NCI-H446 treated with DMSO at 0.1 percent for 48 hours (cell line): Measurements from ENCODE around the gene COPG1.
A peak's percentile ranks its signal among the peaks of the same experiment; 100 is the strongest.
"Not testable (repeated sequence)": the region's sequence is repeated elsewhere in the genome, so short reads cannot be mapped to it uniquely, and the experiment has no call there.

Experiments used
- DNase-seq: peaks from one replicate; lab custom pipeline; 2025; lab: John Stamatoyannopoulos, UW

The COPG1 gene, protein sequence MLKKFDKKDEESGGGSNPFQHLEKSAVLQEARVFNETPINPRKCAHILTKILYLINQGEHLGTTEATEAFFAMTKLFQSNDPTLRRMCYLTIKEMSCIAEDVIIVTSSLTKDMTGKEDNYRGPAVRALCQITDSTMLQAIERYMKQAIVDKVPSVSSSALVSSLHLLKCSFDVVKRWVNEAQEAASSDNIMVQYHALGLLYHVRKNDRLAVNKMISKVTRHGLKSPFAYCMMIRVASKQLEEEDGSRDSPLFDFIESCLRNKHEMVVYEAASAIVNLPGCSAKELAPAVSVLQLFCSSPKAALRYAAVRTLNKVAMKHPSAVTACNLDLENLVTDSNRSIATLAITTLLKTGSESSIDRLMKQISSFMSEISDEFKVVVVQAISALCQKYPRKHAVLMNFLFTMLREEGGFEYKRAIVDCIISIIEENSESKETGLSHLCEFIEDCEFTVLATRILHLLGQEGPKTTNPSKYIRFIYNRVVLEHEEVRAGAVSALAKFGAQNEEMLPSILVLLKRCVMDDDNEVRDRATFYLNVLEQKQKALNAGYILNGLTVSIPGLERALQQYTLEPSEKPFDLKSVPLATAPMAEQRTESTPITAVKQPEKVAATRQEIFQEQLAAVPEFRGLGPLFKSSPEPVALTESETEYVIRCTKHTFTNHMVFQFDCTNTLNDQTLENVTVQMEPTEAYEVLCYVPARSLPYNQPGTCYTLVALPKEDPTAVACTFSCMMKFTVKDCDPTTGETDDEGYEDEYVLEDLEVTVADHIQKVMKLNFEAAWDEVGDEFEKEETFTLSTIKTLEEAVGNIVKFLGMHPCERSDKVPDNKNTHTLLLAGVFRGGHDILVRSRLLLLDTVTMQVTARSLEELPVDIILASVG

DNA sequence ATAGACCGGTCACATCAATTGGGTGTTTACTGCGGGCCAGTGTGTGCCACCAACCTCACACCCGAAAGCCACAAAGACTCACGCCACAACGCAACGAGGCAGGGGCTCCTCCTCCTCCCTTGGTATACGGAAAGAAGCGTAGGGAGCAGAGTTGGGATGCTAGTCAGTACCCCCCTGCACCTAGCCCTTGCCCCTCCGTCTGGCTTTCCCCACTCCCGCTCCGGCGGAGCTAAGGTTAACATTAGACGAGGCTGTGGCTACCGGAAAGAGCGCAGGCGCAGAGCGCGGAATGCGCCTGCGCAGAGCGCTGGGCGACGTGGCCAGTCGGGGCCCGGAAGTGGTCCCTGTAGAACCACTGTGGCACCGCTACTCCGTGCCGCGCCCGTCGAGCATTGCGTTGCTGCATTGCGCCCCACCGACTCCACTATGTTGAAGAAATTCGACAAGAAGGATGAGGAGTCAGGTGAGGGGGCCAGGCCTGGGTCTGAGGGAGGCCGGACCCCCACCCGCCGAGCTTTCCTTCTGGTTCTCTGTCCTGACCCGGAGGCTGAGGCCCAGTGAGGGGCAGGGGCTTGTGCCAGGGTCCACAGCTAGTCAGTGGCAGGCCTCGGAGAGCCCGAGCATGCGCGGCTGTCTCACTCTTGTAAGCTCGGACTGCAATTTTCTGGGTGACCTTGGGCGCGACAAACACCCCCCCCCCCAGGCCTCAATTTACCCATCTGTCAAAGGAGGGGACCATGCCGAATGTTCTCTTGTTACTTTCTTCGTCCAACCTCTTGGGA, at the start of gene COPG1:
Gene COPG1, plus strand, starts transcription at position 323 of the 782 bp plus-strand sequence. Its CDS starts 104 bp downstream, at position 427.
- DNase-seq: peak; percentile 50

- DNase-seq: no peak
Measured at GRCh38 chr3:129204473-129204872, 44.9 kb upstream of the COPG1 start.

- no peak for DNase-seq
Measured at GRCh38 chr3:129205109-129205832, 44.1 kb upstream of the COPG1 start.

- no peak for DNase-seq
Measured at GRCh38 chr3:129207479-129207878, 41.9 kb upstream of the COPG1 start.

- DNase-seq: no peak
Measured at GRCh38 chr3:129211345-129211744, 38.1 kb upstream of the COPG1 start.

- DNase-seq: peak; percentile 13
Measured at GRCh38 chr3:129211772-129212171, 37.6 kb upstream of the COPG1 start.

- no peak for DNase-seq
Measured at GRCh38 chr3:129213238-129213637, 36.2 kb upstream of the COPG1 start.

DNA sequence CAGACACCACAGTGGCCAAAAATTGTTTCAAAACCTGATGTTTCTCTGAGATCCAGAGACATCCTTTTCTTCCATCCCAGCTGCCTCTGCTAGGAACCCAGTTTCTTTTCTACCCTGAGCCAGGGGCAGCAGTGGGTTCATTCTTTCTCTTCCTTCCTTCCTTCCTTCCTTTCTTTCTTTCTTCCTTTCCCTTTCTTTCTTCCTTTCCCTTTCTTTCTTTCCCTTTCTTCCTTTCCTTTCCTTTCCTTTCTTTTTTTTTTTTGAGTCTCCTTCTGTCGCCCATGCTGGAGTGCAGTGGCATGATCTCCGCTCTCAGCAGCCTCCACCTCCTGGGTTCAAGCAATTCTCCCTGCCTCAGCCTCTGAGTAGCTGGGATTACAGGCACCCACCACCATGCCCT, 30.7 kb upstream of the COPG1 start:
- no peak for DNase-seq

DNA sequence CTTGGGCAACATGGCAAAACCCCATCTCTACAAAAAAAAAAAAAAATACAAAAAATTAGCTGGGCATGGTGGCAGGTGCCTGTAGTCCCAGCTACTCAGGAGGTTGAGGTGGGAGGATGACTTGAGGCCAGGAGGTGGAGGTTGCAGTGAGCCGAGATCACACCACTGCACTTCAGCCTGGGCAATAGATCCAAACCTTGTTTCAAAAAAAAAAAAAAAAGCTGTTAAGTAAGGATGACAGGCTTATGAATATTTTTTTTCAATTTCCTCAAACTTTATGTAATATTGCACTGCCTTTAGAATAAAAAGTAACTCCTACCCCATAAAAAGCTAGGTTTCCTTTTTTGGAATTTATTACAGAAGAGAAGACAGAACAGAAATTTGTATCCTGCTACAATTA, 25.0 kb upstream of the COPG1 start:
- not testable (repeated sequence) for DNase-seq

DNA sequence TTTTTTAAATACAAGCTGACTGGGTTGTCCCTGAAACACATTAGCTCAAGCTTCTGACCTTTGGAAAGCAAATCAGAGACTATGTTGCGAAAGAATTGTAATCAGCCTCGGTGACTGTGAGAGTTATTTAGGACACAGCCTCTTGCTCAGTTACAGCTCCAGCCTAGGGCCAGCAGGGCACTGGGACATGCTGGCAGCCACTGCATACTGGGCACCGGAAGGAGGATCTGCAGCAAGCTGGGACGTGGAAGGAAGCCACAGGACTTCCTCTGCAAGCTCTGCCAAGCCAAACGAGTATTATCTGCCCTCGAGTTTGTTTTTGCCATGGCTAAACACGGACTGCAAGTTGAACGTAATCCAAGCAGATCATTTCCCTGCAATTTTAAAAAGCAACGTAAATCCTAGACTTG, 24.4 kb upstream of the COPG1 start:
- peak; percentile 10 for DNase-seq

DNA sequence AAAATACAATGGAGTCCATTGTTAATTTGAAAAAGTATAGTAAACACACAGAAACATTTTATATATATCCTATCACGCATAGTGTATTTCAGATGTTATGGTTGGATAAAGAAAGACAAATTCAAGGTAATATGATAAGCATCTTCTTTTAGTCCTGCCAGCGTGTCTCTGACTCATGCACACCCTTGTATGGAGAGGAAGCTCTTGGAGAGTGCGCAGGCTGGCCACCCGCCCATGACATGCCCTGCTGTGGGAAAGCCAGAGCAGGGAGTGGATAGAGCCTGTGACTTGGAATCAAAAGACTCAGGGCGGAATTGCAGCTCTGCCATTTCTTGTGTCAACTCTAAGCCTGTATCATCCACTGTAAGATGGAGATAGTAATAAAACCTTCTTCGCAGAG, 23.0 kb upstream of the COPG1 start:
- peak; percentile 33 for DNase-seq

DNA sequence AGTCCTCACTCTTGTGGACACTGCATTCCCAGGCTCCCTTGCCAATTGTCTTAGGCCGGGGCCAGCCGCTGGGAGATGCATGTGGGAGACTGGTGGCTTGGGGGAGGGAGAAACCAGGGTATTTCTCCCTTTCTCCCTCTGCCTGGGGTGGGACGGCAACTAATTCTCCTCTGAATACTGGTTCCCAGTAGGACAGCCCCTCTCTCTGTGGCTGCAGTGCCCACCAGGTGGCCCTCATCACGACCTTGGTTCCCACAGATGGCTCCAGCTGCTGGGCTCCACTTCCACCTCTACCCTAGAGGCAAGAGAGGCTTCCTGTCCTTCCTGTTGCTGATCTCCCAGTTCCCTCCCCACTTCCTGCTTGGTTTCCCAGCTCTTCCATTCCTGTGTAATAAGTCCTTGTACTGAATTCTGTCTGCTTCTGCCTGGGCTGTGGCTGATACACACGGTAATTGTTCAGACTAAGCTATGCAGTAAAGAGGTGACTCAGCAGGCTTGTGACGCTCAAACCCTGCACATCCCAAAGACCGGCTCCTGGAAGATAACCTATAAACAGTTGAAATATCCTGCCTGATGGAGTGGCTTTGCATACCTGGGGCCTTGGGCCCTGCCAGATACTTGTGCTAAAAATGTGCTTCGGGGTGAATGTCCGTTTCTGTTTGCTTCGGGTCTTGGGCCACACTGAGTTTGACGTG, 20.4 kb upstream of the COPG1 start:
- no peak for DNase-seq

DNA sequence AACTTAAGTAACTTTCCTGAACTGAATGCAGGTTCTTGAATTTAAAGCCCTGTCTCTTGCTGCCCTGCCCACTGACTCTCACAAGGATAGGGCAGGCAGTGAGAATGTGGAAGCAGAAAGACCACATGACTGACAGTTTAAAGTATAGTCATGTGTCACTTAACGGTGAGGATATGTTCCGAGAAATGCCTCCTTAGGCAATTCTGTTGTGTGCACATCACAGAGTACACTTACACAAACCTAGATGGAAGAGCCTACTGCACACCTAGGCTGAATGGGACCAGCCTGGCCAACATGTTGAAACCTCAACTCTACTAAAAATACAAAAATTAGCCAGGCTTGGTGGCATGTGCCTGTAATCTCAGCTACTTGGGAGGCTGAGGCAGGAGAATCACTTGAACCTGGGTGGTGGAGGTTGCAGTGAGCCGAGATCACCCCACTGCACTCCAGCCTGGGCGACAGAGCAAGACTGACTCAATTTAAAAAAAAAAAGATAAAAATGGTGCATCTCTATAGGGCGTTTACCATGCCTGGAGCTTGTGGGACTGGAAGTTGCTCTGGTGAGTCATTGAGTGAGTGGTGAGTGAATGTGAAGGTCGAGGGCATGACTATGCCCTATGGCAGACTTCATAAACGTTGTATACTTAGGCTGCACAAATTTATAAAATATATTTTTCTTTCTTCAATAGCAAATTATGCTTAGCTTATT, 18.9 kb upstream of the COPG1 start:
- DNase-seq: no peak

GRCh38 chr3:129231331-129232119, 17.9 kb upstream of the COPG1 start:
- DNase-seq: no peak

DNA sequence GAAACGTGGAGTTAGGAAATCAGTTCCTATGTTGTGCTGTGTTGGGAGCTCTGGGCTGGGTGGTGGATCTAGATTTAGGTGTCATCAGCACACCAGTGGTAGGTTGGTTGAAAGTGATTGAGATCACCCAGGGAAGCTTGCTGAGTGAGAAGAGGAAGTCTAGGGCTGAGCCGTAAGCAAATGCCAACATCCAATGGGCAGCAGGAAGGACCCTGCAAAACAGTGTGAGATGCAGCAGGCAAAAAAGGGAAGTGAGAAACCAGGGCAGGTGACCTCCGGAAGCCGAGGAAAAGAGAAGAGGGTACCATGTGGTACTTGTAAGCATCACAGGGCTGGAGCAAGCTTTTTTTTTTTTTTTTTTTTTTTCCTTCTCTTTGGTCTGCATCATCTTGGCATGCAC, 15.9 kb upstream of the COPG1 start:
- DNase-seq: no peak

DNA sequence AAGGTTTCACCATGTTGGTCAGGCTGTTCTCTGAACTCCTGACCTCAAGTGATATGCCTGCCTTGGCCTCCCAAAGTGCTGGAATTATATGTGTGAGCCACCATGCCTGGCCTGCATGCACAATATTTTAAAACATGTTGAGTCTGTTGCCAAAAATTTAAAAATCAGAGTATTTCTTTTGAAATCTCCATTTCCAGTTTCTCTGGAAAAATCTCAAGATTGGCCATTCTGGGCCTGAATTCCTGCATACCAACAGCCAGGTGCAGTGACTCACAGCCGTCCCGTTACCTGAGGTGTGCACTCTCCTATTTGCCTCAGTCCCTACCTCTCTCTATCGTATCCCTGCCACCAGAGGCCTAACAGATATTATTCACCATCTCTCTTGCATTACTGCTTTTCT, 15.0 kb upstream of the COPG1 start:
- DNase-seq: no peak

GRCh38 chr3:129235344-129235917, 14.0 kb upstream of the COPG1 start:
- DNase-seq: no peak

DNA sequence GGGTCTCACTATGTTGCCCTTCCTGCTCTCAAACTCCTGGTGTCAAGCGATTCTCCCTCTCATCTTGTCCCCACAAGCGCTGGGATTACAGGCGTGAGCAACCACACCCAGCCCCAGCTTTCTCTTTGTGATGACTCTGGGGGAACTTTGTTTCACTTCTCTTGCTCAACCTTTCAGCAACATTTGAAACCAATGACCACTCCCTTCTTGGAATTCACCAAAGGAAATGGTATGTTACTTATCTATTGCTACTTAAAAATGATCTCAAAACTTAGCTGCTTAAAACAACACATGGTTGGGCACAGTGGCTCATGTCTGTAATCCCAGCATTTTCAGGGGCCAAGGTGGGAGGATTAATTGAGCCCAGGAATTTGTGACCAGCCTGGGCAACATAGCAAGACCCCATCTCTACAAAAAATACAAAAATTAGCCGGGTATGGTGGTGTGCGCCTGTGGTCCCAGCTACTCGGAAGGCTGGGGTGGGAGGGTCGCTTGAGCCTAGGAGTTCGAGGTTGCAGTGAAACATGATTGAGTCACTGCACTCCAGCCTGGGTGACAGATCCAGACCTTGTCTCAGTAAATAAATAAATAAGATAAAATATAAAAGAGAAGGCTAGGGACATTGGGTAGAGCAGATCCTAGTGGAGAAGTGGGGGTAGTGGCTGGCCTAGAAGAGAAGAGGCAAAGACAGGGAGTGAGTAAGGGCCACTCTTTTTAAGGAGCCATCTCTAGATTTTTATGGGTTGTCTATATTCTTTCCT, 10.3 kb upstream of the COPG1 start:
- DNase-seq: no peak
